Ovary (tissue), 9 donors: Measurements from ENCODE around the gene CERT1. TPM values are rescaled to one million over a fixed set of nuclear protein-coding genes. Genes with fewer than 3 reads are reported as not detected.

Experiments
- DNase-seq, 5 donors: peaks; one replicate each; pipeline ENCODE4 v3.0.0-alpha.2; 2019 to 2020
- H3K27ac ChIP-seq, 2 donors: fragments of 200-600 bp; one replicate each; pipeline versions ENCODE4 v1.5.1 to v1.8.0; 2019 to 2022
- H3K27me3 ChIP-seq: fragments of 200-600 bp; one replicate; pipeline ENCODE4 v1.8.0; 2022
- H3K36me3 ChIP-seq: fragments of 200-600 bp; sonication (generic); one replicate; pipeline ENCODE4 v1.5.1; 2019
- H3K4me1 ChIP-seq: one replicate; pipeline ENCODE4 v1.8.1; 2013; ENCODE audit warnings: mild to moderate bottlenecking, moderate library complexity; ENCODE audit not compliant: insufficient read depth
- H3K4me3 ChIP-seq: fragments of 200-600 bp; sonication (generic); one replicate; pipeline ENCODE4 v1.5.1; 2017
- H3K9me3 ChIP-seq, 2 donors: fragments of 200-600 bp in 1 of 2; sonication (generic) in 1 of 2; one replicate each; pipeline versions ENCODE4 v1.5.1 to v1.8.1; 2013 to 2019; ENCODE audit warnings: mild to moderate bottlenecking in 1 of 2, moderate library complexity in 1 of 2
- CTCF ChIP-seq, 3 donors: fragments of 450-650 bp in 2 of 3; fragments of 200-600 bp in 1 of 3; IDR thresholded peaks; one replicate each; pipeline versions ENCODE4 v1.5.1 to v1.8.0; 2016 to 2022; ENCODE audit warnings: antibody characterized with exemption in 3 of 3, mild to moderate bottlenecking in 1 of 3
- EP300 ChIP-seq: sonication (generic); formaldehyde crosslinking; IDR thresholded peaks from one replicate; pipeline ENCODE4 v1.6.1; 2017; ENCODE audit warnings: antibody characterized with exemption
- POLR2A ChIP-seq: fragments of 450-650 bp; IDR thresholded peaks from one replicate; pipeline ENCODE4 v1.6.1; 2017; ENCODE audit warnings: antibody characterized with exemption, mild to moderate bottlenecking, moderate library complexity
- WGBS, 3 donors: extraction: QIAGEN DNeasy Blood & Tissue Kit in 1 of 3; methylation state at CpG; one replicate each; pipeline versions ENCODE4 v1.1.5 to v1.1.7; 2013 to 2017; 5-methylcytosine and 5-hydroxymethylcytosine counted together
- intact Hi-C, 4 donors: fragments of 100-400 bp; cut with DNase I; formaldehyde crosslinking; loops; one replicate each; pipeline versions ENCODE4 v1.11.0 to v1.15.1; 2022 to 2023
- polyA plus RNA-seq, 2 donors: library from polyadenylated mRNA; stranded (reverse); fragments of 200-250 nt in 1 of 2; fragments of 350-450 nt in 1 of 2; fragmentation: Illumina TruSeq in 1 of 2; extraction: RNeasy Lipid Tissue Mini Kit (QIAGEN cat#74804) in 1 of 2; gene quantifications; one replicate each; pipeline ENCODE4 v1.2.3, GENCODE V29; 2013 to 2014
- total RNA-seq, 7 donors: library from RNA; depleted of rRNA in 2 of 7; stranded (reverse); fragments of >200 nt in 2 of 7; fragmentation: NEBNext Ultra II Directional in 3 of 7; extraction: Animal tissue kit (Norgen Biotek cat#: 25700) in 3 of 7; gene quantifications; one replicate each; pipeline versions ENCODE4 v1.1.0 to v1.2.4, GENCODE V29; 2016 to 2023
- donor health status: DM: no; HTN: no; CAD: no; lungs with moderate emphysema.
- donor health status: DM: no; HTN: no; CAD: no.
- donor health status: Bipolar disorder and iron deficiency.
- donor health status: DM: yes; HTN: yes; CAD: no.
- donor health status: DM: no; HTN: no; CAD: no.
- donor health status: DM: yes; HTN: yes; CAD: no.

The CERT1 gene
- total and polyA plus RNA-seq, 9 donors: 19.1 to 41.8 (median 35.2) TPM

DNA sequence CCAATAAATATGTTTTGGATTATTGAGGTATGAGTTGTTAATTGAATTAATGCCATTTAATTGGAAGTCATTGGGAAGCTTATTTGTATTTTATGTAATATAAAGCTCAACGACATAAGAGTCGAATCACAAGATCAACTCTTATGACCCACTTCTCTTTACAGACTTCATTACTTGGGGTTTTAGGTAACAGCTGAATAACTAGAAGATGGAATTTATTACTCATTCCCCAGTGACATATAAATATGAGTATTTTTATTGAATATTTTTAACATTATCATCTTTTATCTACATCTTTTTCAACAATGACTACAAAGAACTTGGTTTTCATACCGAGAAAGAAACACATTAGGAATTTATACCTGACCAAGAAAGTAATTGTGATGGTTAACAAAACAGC lies 153.3 kb downstream of the CERT1 start:
- H3K27ac ChIP-seq: no peak overlapping the region
- H3K4me1 ChIP-seq: no peaks in the 10 kb centered on the region
- H3K36me3 ChIP-seq: no peaks in the 10 kb centered on the region
- no peaks in the 10 kb centered on the region for H3K9me3 ChIP-seq
- no peaks in the 10 kb centered on the region for H3K27me3 ChIP-seq
- no peak overlapping the region for H3K4me3 ChIP-seq
- no peak for TF ChIP-seq CTCF (IDR thresholded peaks at IDR 0.05)
- WGBS, 3 donors: 93 to 95% (median 94%) methylated on average over 3 of the region's 3 CpGs
- DNase-seq: no peak
- intact Hi-C loops: no loop called here

DNA sequence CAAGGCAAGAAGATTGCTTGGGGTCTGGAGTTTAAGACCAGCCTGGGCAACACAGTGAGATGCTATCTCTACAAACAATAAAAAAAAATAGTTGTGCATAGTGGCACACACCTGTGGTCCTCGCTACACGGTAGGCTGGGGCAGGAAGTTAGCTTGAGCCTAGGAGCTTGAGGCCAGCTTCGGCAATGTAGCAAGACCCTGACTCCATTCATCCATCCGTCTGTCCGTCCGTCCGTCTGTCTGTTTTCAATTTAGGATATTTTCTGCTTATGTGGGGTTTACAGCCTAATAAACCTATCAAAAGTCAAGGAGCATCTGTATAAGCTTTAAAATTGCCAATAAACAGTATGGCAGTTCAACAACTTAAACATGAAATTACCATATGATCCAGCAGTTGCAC lies 154.7 kb downstream of the CERT1 start:
- Histone ChIP-seq H3K27me3 (no peaks in the 10 kb centered on the region), H3K4me3 (no peak overlapping the region), H3K9me3 (no peaks in the 10 kb centered on the region), H3K36me3 (no peaks in the 10 kb centered on the region), H3K4me1 (no peaks in the 10 kb centered on the region), H3K27ac (no peak overlapping the region)
- TF ChIP-seq EP300 (no peak), POLR2A (no peak), CTCF (IDR thresholded peaks at IDR 0.05) (no peak)
- DNase-seq: no peak
- intact Hi-C loops: no loop called here
- WGBS, 3 donors: 95 to 99% (median 97%) methylated on average over 7 of the region's 7 CpGs

DNA sequence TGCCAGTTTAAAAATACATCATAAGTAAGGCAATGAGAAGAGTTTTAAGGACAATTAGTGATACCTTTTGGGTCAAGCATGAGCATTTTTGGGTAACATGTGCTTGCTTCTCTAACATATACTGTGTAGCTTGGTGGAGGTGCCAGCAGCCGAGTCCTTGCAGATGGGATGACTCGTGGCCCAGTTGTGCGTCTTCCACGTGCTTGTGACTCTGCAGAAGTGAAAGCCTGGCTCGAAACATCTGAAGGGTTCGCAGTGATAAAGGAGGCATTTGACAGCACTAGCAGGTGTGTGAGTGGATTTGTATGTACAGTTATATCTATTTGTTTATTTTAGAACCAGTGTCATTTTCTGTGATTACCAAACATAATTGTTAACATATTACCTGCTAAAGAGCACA lies 156.2 kb downstream of the CERT1 start:
- Histone ChIP-seq H3K4me3 (no peak overlapping the region), H3K27ac (no peak overlapping the region), H3K27me3 (no peaks in the 10 kb centered on the region), H3K4me1 (no peaks in the 10 kb centered on the region), H3K9me3 (no peaks in the 10 kb centered on the region), H3K36me3 (no peaks in the 10 kb centered on the region)
- DNase-seq: no peak
- WGBS, 3 donors: 93 to 95% (median 93%) methylated on average over 6 of the region's 6 CpGs
- intact Hi-C loops: no loop called here
- TF ChIP-seq POLR2A: no peak
- no peak for TF ChIP-seq EP300
- no peak for TF ChIP-seq CTCF (IDR thresholded peaks at IDR 0.05)

GRCh38 chr5:75351139-75351926 lies 160.1 kb downstream of the CERT1 start:
- no peak overlapping the region for H3K4me3 ChIP-seq
- intact Hi-C loops: no loop called here
- no peaks in the 10 kb centered on the region for H3K4me1 ChIP-seq
- H3K36me3 ChIP-seq: no peaks in the 10 kb centered on the region
- H3K27me3 ChIP-seq: no peaks in the 10 kb centered on the region
- WGBS, 3 donors: 92 to 95% (median 94%) methylated on average over 7 of the region's 7 CpGs
- H3K27ac ChIP-seq: no peak overlapping the region
- H3K9me3 ChIP-seq: no peaks in the 10 kb centered on the region
- TF ChIP-seq EP300: no peak
- no peak for TF ChIP-seq CTCF (IDR thresholded peaks at IDR 0.05)
- TF ChIP-seq POLR2A: no peak
- no peak for DNase-seq
